Measurements from ENCODE around the gene NMT2.

DNA sequence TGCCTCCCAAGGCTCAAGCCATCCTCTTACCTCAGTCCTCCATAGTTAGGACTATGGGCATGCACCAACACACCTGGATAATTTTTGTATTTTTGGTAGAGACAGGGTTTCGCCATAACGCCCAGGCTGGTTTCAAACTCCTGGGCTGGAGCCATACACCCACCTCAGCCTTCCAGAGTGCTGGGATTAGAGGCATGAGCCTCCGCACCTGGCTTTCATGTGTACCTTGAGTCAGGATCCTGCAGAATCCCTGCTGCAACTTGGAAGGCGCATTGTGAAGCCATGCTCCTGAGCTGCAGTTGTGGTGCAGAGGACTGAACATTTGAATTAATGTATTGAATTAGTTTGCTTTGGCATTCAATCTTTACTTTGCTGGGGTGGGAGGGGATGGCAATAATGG, 29.4 kb upstream of the NMT2 start:
- TF ChIP-seq, protein P1, sequence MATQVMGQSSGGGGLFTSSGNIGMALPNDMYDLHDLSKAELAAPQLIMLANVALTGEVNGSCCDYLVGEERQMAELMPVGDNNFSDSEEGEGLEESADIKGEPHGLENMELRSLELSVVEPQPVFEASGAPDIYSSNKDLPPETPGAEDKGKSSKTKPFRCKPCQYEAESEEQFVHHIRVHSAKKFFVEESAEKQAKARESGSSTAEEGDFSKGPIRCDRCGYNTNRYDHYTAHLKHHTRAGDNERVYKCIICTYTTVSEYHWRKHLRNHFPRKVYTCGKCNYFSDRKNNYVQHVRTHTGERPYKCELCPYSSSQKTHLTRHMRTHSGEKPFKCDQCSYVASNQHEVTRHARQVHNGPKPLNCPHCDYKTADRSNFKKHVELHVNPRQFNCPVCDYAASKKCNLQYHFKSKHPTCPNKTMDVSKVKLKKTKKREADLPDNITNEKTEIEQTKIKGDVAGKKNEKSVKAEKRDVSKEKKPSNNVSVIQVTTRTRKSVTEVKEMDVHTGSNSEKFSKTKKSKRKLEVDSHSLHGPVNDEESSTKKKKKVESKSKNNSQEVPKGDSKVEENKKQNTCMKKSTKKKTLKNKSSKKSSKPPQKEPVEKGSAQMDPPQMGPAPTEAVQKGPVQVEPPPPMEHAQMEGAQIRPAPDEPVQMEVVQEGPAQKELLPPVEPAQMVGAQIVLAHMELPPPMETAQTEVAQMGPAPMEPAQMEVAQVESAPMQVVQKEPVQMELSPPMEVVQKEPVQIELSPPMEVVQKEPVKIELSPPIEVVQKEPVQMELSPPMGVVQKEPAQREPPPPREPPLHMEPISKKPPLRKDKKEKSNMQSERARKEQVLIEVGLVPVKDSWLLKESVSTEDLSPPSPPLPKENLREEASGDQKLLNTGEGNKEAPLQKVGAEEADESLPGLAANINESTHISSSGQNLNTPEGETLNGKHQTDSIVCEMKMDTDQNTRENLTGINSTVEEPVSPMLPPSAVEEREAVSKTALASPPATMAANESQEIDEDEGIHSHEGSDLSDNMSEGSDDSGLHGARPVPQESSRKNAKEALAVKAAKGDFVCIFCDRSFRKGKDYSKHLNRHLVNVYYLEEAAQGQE (IDR thresholded peaks at IDR 0.05; ENCODE audit: unreplicated experiment): no peak
- TF ChIP-seq EZH2 (IDR thresholded peaks at IDR 0.05; ENCODE audit: low read depth, unreplicated experiment): no peak
- TF ChIP-seq, protein P2, sequence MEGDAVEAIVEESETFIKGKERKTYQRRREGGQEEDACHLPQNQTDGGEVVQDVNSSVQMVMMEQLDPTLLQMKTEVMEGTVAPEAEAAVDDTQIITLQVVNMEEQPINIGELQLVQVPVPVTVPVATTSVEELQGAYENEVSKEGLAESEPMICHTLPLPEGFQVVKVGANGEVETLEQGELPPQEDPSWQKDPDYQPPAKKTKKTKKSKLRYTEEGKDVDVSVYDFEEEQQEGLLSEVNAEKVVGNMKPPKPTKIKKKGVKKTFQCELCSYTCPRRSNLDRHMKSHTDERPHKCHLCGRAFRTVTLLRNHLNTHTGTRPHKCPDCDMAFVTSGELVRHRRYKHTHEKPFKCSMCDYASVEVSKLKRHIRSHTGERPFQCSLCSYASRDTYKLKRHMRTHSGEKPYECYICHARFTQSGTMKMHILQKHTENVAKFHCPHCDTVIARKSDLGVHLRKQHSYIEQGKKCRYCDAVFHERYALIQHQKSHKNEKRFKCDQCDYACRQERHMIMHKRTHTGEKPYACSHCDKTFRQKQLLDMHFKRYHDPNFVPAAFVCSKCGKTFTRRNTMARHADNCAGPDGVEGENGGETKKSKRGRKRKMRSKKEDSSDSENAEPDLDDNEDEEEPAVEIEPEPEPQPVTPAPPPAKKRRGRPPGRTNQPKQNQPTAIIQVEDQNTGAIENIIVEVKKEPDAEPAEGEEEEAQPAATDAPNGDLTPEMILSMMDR (conservative IDR thresholded peaks at IDR 0.05; ENCODE audit: low read depth in 2 of 2): no peak
